ENCODE measurements around the gene SRSF9.
"Not testable (repeated sequence)": the region's sequence is repeated elsewhere in the genome, so short reads cannot be mapped to it uniquely, and the experiment has no call there.

The SRSF9 gene

DNA sequence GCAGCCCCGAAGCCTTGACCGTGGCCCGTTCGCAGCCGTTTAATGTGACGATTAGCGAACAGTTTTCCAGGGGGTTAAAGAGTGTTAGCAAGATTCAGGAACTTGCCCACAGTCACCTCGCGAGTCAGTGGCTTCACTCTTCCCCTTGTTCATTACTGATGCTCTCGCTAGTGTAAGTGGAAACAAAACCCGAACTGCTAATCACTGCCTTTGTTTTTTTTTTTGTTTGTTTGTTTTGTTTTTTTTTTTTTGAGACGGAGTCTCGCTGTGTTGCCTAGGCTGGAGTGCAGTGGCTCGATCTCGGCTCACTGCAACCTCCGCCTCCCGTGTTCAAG, 22.7 kb downstream of the SRSF9 start:
- not testable (repeated sequence) for DNase-seq

DNA sequence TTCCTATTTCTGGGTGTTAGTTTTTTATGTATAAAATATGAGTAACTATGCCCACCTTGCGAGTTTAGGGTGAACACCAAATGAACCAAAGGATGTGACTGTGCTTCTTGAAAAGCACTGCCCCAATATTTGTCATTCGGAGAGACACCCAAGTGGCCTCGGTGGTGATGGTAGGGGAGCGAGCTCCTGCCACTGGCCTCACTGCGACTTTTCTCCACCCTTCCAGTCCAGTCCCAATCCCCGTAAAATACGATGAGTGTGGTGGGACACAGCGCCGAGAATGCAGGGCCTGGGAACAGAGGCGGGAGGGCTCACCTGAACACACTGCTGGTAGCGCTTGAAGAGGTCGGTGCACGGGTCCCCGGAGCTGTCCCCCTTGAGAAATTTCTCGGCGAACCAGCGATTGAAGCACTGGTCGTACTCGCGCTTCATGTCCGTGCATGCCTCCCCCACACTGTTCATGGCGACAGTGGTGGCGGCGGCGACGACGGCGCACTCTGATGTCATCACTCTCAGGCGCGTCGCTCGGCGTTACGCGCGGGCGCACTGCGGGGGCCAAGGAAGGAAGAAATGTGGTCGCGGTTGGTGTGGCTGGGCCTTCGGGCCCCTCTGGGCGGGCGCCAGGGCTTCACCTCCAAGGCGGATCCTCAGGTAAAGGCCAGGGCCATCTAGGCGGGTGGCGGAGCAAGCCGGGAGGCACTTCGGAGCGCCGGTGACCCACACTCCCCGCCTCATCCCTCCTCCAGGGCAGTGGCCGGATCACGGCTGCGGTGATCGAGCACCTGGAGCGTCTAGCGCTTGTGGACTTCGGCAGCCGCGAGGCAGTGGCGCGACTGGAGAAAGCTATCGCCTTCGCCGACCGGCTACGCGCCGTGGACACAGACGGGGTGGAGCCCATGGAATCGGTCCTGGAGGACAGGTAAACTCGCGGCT, 23.4 kb downstream of the SRSF9 start, which contains the start of the genes GATC and TRIAP1:
Gene GATC, plus strand, starts transcription at position 534 of the 933 bp plus-strand sequence. Its CDS starts 37 bp downstream, at position 571.
Gene TRIAP1, minus strand, starts transcription at position 474 of the 933 bp plus-strand sequence. Its CDS starts 12 bp downstream, at position 462.
- peak; percentile 34 for DNase-seq

DNA sequence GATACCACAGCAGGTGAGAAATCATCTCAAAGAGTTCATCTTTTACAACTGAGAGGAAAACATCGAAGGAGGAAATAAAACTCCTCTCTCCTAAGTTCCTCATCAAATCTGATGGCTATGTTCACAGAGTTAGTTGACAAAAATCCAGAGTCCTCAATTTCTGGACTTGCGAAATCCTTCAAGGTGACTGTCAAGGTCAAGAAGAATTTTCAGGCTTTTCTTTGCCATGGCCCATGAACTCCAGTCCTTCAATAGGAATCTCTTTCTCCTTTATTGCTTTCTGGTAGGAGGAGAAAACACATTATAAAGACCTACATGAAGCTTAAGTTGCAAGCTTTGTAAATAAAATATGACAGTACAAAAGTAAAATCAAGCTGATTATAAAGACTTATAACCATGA, 24.9 kb downstream of the SRSF9 start:
- no peak for DNase-seq

DNA sequence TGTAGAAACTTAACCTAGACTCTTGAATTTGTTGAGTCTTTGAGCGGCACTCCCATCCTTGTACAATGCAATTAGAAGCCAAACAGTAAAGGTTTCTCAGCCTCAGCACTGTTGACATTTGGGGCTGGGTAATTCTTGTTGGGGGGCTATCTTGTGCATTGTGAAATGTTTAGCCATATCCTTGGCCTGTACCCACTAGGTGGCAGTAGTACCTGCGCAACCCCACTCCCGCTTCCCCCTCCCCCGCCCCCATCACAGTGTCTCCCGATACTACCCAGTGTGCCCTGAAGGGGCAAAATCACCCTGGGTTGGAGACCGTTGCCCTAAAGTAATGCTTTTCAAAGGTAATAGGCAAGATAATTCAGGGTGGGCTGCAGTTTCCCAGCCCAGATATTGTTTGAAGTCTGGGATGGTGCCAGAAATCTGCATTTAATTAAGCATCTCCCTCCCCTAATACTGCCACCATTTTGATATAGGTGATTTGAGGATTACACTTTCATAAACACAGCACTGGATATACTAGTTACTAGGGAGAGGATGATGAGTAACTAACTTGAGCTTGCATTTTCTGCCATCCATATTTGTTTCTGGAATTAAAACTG, 29.8 kb downstream of the SRSF9 start:
- no peak for DNase-seq

DNA sequence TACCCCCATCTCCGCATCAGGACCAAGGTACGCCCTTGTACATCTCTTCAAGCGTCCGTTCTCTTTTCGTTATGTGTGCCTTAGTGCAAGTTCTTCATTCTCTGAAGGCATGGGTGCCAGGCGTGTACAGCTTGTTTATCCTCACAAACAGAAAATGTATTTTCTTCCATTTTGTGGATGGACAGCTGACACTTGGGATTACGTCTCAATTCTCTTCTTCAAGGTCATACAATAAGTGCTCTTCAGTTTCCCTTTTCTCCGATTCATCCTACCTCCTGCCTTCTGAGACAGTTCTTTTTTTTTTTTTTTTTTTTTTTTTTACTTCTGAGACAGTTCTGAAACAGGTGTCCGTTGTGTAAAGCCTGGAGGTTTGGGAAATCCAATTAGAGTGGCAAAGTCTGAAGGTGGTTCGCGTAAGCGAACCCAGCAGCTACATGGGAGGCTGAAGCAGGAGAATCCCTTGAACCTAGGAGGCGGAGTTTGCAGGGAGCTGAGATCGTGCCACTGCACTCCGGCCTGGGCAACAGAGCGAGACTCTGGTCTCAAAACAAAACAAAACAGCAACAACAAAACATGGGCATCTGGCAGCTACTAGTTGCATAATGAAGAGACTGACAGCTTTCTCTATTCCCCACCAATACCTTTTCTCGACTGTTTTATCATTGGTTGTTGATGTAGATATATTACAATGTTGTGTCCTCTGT, 30.9 kb downstream of the SRSF9 start:
- no peak for DNase-seq

DNA sequence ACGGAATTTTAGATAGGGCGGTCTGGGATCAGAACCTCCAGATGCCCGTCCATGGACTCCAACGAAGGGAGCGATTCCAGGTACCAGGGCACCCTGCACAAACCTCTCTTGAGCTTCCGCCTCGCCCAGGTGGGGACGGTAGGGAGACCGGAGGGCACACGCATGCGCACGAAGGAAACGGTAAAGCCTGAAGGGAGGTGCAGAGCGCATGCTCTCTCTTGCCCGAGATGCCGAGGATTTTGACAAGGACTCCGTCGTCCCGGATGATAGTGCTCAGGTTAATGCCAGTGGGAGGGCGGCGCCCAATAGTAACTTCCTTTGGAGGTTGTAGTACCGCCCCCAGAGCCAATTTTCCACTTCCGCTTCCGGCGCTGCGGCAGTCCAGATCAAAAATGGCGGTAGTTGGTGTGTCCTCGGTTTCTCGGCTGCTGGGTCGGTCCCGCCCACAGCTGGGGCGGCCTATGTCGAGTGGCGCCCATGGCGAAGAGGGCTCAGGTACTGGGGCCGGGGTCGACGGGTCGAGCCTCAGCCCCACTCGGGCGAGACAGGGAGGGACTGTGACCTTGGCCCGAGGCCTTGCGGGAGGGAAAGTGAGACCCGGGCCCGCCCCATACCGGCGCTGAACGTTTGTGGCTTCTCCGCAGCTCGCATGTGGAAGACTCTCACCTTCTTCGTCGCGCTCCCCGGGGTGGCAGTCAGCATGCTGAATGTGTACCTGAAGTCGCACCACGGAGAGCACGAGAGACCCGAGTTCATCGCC, 31.6 kb downstream of the SRSF9 start, which contains the start of gene COX6A1:
Gene COX6A1, plus strand, starts transcription at position 379 of the 760 bp plus-strand sequence. Its CDS starts 14 bp downstream, at position 393.
- peak; percentile 98 for DNase-seq

DNA sequence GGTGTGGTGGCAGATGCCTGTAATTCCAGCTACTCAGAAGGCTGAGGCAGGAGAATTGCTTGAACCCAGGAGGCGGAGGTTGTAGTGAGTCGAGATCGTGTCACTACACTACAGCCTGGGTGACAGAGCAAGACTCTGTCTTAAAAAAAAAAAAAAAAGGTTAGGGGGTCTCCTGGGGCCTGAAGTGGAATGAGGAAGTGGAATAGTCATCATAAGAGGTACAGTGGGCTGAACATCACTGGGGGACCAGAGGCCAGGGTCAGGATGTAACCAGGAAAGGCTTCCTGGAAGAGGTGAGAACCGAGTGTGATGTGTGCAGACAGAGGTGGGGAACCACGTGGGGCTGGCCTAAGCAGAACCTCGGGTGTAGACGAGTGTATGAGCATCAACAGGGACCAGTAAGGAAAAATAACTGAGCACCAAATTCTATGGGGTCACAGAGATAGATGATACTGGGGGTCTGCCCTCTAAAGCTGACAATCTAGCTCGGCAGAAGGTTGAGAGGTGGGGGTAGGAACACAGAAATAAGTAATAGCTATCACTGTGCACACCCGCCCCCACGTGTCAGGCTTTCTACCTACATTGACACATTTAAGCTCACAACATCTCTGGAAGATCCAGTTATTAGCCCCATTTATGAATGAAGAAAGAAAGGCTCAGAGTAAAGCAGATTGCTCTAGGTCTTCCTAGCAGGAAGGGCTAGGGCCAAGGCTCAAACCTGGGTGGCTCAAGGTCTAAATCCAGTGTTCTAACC, 36.6 kb downstream of the SRSF9 start:
- DNase-seq: no peak

DNA sequence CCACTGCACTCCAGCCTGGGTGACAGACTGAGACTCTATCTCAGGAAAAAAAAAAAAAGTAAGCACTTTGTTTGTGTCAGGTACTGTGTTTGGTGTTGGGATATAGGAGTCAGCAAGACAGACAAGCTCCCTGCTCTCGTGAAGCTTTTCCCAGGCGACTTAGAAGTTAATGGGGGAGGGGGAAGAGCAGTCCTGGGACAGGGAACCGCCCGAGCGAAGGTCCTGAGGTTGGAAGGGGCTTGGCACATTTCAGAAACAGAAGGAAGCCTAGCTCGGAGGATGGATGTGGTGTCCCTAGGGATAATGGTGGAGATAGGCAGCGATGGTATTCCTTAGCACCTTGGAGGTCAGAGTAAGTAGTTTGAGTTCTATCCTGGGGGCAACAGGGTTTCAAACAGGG, 40.2 kb downstream of the SRSF9 start:
- DNase-seq: no peak

DNA sequence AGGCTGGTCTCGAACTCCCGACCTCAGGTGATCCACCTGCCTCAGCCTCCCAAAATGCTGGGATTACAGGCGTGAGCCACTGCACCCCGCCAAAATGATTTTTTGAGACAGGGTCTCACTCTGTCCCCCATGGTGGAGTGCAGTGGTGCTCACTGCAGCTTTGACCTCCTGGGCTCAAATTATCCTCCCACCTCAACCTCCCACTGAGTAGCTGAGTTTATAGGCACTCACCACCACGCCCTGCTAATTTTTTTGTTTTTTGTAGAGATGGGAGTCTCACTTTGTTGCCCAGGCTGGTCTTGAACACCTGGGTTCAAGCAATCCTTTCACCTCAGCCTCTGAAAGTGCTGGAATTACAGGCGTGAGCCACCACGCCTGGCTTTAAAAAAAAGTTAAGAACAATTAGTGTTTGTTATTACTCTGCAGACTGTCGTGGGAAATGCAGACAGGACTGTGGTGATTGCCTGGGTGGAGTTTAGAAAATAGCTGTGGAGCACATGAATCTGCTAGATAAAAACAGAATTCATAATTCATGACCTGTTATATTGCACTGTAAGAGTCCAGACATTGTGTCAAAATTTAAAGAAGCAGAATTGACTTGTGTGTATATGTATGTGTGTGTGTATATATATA, 40.8 kb downstream of the SRSF9 start:
- DNase-seq: no peak

DNA sequence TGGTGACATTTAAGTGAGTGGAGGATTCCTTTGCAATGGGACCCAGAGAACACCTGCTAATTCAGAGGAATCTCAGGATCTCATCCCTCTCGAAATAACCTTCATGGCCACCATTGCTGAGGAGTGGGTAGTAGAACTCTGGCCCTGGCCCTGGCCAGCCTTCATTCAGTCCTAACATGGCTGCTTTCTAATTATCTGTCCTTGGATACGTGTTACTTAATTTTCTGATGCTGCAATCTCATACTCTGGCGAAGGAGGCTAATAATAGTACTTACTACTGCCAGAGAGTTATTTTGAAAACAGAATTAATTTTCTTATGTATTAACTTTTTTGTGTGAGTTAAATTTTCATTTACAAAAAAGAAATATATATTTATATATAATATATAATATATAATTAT, 43.8 kb downstream of the SRSF9 start:
- DNase-seq: no peak

DNA sequence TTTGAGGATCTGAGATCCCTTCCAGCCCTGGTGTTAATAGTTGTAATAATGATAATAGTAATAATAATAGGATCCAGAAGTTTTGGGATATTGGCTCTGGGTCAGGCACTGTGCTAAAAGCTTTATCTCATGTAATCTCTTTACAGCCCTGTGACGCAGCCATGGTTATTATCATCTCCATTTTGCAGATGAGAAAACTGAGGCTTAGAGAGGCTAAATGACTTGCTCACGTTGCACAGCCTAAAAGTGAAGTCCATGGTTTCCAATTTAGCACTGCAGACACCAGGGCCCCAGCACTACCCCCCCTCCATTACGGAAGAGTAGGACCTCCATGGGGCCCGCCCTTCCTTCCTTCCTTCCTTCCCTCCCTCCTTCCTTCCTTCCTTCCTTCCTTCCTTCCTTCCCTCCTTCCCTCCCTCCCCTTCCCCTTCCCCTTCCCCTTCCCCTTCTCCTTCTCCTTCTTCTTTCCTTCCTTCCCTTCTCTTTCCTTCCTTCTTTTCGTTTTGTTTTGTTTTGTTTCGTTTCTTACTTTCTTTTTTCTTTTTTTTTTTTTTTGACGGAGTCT, 46.6 kb downstream of the SRSF9 start:
- no peak for DNase-seq

DNA sequence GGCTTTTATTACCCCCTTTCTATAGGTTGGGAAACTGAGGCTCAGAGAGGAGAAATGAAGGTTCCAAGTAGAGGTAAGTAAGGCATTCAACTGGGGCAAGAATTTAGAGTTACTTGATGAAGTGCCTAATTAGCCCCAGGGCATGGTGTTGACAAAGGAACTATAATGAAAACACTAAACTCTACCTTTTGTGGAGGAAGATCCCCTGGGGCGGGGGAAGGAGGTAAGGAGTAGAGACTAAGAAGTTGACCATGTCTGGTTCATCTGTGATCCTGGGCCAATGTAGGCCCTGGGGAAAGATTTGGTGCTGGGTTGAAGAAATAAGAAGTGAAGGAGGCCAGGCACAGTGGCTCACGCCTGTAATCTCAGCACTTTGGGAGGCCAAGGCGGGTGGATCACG, 47.8 kb downstream of the SRSF9 start:
- DNase-seq: no peak

DNA sequence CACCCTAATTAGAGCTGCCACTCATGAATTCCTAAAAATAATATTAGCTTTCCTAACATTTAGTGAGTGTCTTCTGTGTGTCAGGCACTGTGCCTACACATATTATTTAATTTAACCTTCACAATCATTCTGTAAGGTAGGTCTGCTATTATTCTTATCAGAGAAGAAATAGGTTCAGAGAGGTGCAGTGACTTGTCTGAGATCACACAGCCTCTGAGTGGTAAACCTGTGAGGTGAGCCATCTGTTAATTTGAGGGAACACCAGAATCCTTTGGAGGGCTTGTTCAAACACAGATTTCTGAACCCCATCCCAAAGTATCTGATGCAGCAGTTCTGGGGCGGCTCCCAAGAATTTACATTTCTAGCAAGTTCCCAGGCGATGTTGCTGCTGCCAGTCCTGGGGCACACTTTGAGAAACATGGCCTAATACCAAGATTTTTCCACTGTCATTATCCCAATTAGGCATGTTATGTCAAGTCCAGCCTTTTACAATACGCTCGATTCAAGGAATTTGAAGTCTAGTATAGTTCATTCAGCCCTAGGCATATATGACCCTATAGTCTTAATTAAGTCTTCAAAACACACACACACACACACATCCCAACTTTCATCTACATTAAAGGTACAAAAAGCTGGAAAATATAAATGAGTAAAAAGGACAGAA, 51.5 kb downstream of the SRSF9 start:
- no peak for DNase-seq

DNA sequence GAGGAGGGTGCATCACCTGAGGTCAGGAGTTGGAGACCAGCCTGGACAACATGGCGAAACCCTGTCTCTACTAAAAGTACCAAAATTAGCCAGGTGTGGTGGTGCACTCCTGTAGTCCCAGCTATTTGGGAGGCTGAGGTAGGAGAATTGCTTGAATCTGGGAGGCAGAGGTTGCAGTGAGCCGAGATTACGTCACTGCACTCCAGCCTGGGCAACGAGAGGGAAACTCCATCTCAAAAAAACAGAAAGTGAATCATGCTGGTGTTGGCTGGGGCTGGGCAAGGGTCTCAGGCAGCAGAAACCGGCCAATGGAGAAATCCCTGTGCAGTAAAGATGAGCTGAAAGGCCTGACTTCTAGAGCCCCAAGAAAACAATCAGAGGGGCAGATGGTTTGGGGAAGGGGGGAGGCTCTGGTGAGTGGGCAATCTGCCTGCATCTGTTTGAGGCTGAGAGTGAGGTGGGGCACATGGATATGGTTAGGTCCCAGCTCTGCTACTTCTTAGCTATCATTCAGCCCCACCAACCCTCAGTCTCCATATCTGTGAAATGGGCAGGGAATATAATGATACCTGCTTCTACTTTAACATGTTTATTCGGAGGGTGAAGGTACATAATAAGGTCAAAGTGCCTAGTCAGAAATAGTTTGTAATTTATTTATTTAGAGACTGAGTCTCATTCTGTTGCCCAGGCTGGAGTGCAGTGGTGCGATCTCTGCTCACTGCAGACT, 52.9 kb downstream of the SRSF9 start:
- no peak for DNase-seq

DNA sequence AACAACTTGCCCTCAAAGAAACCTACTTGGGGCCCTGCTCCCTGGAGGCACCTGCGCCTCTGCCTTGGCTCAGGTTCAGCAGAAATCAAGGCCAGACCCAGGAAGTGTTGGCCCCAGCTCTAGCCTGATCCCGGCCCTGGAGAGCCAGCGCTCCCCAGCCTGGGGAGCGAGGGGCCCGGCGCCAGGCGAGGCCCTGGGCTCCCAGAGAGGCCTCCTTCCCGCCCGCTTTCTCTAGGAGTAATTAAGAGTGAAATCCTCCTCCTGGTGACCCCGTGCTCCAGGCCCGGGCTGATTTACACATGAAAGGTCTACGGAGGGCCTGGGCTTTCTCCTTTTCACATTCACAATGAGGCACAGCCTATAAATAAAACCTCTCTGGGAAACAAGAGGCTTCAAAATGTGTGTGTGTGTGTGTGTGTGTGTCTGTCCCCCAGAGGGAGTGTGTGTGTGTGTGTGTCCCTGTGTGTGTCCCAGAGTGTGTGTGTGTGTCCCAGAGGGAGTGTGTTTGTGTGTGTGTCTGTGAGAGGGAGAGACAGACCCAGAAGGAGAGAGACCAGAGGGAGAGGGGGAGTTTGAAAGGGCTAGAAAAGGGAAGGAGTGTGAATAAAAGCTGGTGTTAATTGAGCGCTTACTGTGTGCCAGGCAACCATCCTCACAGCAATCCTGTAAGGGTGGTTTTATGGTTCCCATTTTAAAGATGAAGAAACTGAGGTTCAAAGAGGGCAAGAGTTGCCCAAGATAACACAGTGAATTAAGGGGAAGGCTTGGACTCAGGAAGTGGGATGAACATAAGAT, 55.5 kb downstream of the SRSF9 start:
- DNase-seq: no peak

DNA sequence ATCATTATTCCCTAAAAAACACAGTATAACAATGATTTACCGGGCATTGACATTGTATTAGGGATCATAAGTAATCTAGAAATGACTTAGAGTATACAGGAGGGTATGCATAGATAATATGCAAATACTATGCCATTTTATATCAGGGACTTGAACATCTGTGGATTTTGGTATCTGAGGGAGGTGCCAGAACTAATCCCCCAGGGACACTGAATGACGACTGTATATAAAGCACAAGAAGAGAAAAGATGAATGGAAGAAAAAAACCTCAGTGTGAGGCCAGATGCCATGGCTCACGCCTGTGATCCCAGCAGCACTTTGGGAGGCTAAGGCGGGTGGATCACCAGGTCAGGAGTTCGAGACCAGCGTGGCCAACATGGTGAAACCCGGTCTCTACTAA, 57.1 kb downstream of the SRSF9 start:
- no peak for DNase-seq
